HG03103 (cell line): ENCODE measurements around the gene LCE3D.

Experiments
- ATAC-seq: cut with Tn5 transposase; IDR thresholded peaks from one replicate; pipeline ENCODE4 v1.9.1; 2021; ENCODE audit warnings: low read depth; ENCODE audit not compliant: unreplicated experiment

LCE3D gene

DNA sequence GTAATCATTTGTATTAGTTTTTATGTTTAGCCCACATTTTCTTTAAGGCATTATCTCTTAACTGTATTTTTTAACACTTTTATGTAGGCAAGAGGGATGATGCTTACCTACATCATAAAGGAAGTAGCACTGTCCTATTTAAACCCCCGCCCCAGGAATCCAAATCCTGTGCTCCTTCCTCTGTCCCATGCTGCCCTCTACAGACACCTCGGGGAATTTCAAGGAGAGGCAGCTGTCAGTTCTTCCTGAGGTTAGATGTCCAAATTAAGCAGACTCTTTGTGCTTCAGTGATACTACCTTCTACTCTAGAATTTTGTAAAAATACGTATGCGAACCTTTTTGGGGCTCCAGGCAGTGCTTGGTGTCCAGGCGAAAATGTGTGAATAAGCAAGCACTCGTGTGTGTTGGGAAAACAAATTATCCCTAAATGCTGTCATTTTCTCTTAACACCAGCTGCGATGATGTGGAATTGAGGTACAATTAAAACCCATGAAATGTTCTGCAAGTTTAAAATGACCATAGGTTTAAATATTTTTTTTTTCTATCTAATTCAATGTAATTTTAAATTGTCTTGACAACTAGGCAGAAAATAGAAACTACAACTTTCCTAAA, 46.9 kb downstream of the LCE3D start:
- no peak for ATAC-seq
